Measurements from ENCODE around the gene GNPTG.
A peak's percentile ranks its signal among the peaks of the same experiment; 100 is the strongest.

GNPTG gene

DNA sequence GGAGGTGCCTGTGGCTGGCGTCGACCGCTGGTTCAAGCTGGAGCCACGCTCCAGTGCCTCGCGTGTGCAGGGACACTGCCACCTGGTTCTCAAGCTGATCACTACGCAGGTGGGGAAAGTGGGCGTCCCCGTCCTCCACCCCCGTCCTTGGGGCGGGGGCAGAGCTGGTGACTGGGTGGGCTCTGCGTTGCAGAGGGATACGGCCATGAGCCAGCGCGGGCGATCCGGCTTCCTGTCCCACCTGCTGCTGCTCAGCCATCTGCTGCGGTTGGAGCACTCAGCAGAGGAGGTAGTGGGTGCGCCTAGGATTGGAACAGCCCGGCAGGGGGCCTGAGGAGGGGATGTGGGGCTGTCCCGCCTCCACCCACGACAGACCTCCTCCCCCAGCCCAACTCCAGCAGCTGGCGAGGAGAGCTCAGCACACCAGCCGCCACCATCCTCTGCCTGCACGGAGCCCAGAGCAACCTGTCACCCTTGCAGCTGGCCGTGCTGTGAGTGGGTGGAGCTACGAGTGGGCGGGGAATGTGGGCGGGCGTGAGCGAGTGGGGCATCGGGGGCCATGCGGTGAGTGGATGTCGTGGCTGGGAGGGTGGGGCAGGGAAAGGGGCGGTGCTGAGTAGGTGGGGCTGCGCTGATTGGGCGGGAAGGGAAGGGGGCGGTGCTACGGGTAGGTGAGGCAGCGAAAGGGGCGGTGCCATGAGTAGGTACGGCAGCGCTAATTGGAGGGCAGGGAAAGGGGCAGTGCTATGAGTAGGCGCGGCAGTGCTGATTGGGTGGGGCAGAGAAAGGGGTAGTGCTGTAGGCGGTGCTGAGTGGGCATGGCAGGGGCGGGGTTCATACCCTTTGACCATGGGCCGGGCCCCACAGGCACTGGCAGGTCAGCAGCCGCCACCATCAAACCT is 9.0 kb upstream of the GNPTG start:
- no peaks in the 10 kb centered on the region for H4K20me1 ChIP-seq (ENCODE audit: insufficient read depth)
- no peak overlapping the region; the same call in 1 of the 2 replicates for H3K9ac ChIP-seq
- H3K27ac ChIP-seq, result no peak overlapping the region
- peak overlapping the region; percentile 78 for H3K4me2 ChIP-seq
- H3K4me3 ChIP-seq (IDR thresholded peaks at IDR 0.05; ENCODE audit: insufficient read depth, low read depth, low read length), result no peak overlapping the region
- TF ChIP-seq, protein P1, sequence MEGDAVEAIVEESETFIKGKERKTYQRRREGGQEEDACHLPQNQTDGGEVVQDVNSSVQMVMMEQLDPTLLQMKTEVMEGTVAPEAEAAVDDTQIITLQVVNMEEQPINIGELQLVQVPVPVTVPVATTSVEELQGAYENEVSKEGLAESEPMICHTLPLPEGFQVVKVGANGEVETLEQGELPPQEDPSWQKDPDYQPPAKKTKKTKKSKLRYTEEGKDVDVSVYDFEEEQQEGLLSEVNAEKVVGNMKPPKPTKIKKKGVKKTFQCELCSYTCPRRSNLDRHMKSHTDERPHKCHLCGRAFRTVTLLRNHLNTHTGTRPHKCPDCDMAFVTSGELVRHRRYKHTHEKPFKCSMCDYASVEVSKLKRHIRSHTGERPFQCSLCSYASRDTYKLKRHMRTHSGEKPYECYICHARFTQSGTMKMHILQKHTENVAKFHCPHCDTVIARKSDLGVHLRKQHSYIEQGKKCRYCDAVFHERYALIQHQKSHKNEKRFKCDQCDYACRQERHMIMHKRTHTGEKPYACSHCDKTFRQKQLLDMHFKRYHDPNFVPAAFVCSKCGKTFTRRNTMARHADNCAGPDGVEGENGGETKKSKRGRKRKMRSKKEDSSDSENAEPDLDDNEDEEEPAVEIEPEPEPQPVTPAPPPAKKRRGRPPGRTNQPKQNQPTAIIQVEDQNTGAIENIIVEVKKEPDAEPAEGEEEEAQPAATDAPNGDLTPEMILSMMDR (conservative IDR thresholded peaks at IDR 0.05; ENCODE audit: low read depth, low read length), result no peak
- no peaks in the 10 kb centered on the region for H3K79me2 ChIP-seq (ENCODE audit: insufficient read depth, low read depth)
- H3K27me3 ChIP-seq (ENCODE audit: insufficient read depth, low read depth), result peaks cover 41% of the 10 kb centered on the region
- peaks cover 26% of the 10 kb centered on the region for H3K4me1 ChIP-seq (ENCODE audit: low read depth, poor library complexity, severe bottlenecking)
- peak overlapping the region; percentile 43; the same call in 1 of the 2 replicates for H2AFZ ChIP-seq (ENCODE audit: low read depth)
- no peaks in the 10 kb centered on the region for H3K36me3 ChIP-seq (ENCODE audit: insufficient read depth)

- H2AFZ ChIP-seq (ENCODE audit: low read depth), result peak overlapping the region; percentile 36; the same call in 1 of the 2 replicates
- H3K27ac ChIP-seq, result no peak overlapping the region
- no peaks in the 10 kb centered on the region for H4K20me1 ChIP-seq (ENCODE audit: insufficient read depth)
- H3K4me3 ChIP-seq (IDR thresholded peaks at IDR 0.05; ENCODE audit: insufficient read depth, low read depth, low read length), result no peak overlapping the region
- no peaks in the 10 kb centered on the region for H3K79me2 ChIP-seq (ENCODE audit: insufficient read depth, low read depth)
- peak overlapping the region; percentile 78 for H3K4me2 ChIP-seq
- H3K27me3 ChIP-seq (ENCODE audit: insufficient read depth, low read depth), result peaks cover 36% of the 10 kb centered on the region
- H3K36me3 ChIP-seq (ENCODE audit: insufficient read depth), result no peaks in the 10 kb centered on the region
- TF ChIP-seq, protein P1 (conservative IDR thresholded peaks at IDR 0.05; ENCODE audit: low read depth, low read length), result no peak
- no peak overlapping the region for H3K9ac ChIP-seq
- H3K4me1 ChIP-seq (ENCODE audit: low read depth, poor library complexity, severe bottlenecking), result peaks cover 20% of the 10 kb centered on the region
Measured at GRCh38 chr16:1343428-1344242, 8.1 kb upstream of the GNPTG start.

DNA sequence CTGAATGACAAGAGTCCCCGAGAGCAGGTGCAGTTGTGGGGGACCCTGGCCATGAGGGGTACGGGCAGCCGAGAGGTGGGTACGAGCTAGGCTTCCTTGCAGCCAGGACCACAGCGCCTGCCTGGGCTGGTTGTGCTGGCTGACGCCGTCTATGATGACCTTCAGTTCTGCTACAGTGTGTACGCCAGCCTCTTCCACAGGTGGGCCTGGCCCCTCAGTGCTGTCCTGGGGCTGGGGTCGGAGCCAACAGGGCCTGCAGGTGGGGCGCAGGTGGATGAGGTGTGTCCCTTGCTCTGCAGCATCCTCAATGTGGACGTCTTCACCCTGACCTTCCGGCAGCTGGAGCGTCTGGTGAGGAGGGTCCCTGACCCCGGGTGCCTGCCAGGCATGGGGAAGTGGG is 7.2 kb upstream of the GNPTG start:
- Histone ChIP-seq H3K36me3 (ENCODE audit: insufficient read depth) (no peaks in the 10 kb centered on the region), H4K20me1 (ENCODE audit: insufficient read depth) (no peaks in the 10 kb centered on the region), H3K79me2 (ENCODE audit: insufficient read depth, low read depth) (no peaks in the 10 kb centered on the region), H3K27me3 (ENCODE audit: insufficient read depth, low read depth) (peaks cover 27% of the 10 kb centered on the region), H3K4me1 (ENCODE audit: low read depth, poor library complexity, severe bottlenecking) (peaks cover 19% of the 10 kb centered on the region), H3K4me3 (IDR thresholded peaks at IDR 0.05; ENCODE audit: insufficient read depth, low read depth, low read length) (no peak overlapping the region), H3K4me2 (no peak overlapping the region), H3K27ac (no peak overlapping the region), H2AFZ (ENCODE audit: low read depth) (no peak overlapping the region), H3K9ac (no peak overlapping the region)
- TF ChIP-seq, protein P1 (conservative IDR thresholded peaks at IDR 0.05; ENCODE audit: low read depth, low read length), result no peak

GRCh38 chr16:1345087-1345486 is 6.6 kb upstream of the GNPTG start:
- no peak overlapping the region for H3K27ac ChIP-seq
- no peak overlapping the region for H3K4me3 ChIP-seq (IDR thresholded peaks at IDR 0.05; ENCODE audit: insufficient read depth, low read depth, low read length)
- H3K9ac ChIP-seq, result no peak overlapping the region
- no peaks in the 10 kb centered on the region for H3K79me2 ChIP-seq (ENCODE audit: insufficient read depth, low read depth)
- no peaks in the 10 kb centered on the region for H4K20me1 ChIP-seq (ENCODE audit: insufficient read depth)
- peaks cover 25% of the 10 kb centered on the region for H3K27me3 ChIP-seq (ENCODE audit: insufficient read depth, low read depth)
- peaks cover 19% of the 10 kb centered on the region for H3K4me1 ChIP-seq (ENCODE audit: low read depth, poor library complexity, severe bottlenecking)
- H3K36me3 ChIP-seq (ENCODE audit: insufficient read depth), result no peaks in the 10 kb centered on the region
- TF ChIP-seq, protein P1 (conservative IDR thresholded peaks at IDR 0.05; ENCODE audit: low read depth, low read length), result no peak
- H3K4me2 ChIP-seq, result no peak overlapping the region
- H2AFZ ChIP-seq (ENCODE audit: low read depth), result no peak overlapping the region

All from KMS-11 (cell line).